Transverse colon (tissue), 4 donors: ENCODE data around the gene CAGE1. TPM values are rescaled to one million over a fixed set of nuclear protein-coding genes. Genes with fewer than 3 reads are reported as not detected.
"Not testable (repeated sequence)": the region's sequence is repeated elsewhere in the genome, so short reads cannot be mapped to it uniquely, and the experiment has no call there.

ENCODE experiments used
- DNase-seq: peaks from one replicate; pipeline ENCODE4 v3.0.0-alpha.2; 2019
- H3K27ac ChIP-seq, 4 donors: fragments of 200-600 bp; sonication (generic); 2 replicates each; pipeline ENCODE4 v1.5.1; 2016 to 2018; ENCODE audit warnings: inconsistent platforms in 4 of 4
- H3K27me3 ChIP-seq: fragments of 200-600 bp; sonication (generic); 2 replicates; pipeline ENCODE4 v1.5.1; 2017; ENCODE audit warnings: inconsistent platforms
- H3K36me3 ChIP-seq, 4 donors: fragments of 200-600 bp; sonication (generic); 2 replicates each; pipeline ENCODE4 v1.5.1; 2017 to 2019; ENCODE audit warnings: inconsistent platforms in 4 of 4
- H3K4me1 ChIP-seq, 4 donors: fragments of 200-600 bp; sonication (generic); 2 replicates each; pipeline ENCODE4 v1.5.1; 2017 to 2020; ENCODE audit warnings: inconsistent platforms in 4 of 4
- H3K4me3 ChIP-seq, 4 donors: fragments of 200-600 bp; sonication (generic); 1 replicate in 1 of 4; 2 replicates in 3 of 4; pipeline versions ENCODE4 v1.5.1 to v1.6.1; 2017 to 2019; ENCODE audit warnings: inconsistent platforms in 4 of 4
- H3K9me3 ChIP-seq, 2 donors: fragments of 200-600 bp; sonication (generic); 2 replicates each; pipeline ENCODE4 v1.5.1; 2017 to 2019; ENCODE audit warnings: inconsistent platforms in 2 of 2
- EP300 ChIP-seq: sonication (generic); formaldehyde crosslinking; IDR thresholded peaks from one replicate; pipeline ENCODE4 v1.6.1; 2017; ENCODE audit warnings: antibody characterized with exemption, low read depth
- POLR2A ChIP-seq: fragments of 450-650 bp; IDR thresholded peaks from one replicate; pipeline ENCODE4 v1.6.1; 2016; ENCODE audit warnings: antibody characterized with exemption, mild to moderate bottlenecking, moderate library complexity
- POLR2AphosphoS5 ChIP-seq, 3 donors: sonication (generic); formaldehyde crosslinking; IDR thresholded peaks; one replicate each; pipeline ENCODE4 v1.6.1; 2016; ENCODE audit warnings: antibody characterized with exemption in 3 of 3
- WGBS, 2 donors: methylation state at CpG; one replicate each; pipeline ENCODE4 v1.1.5; 2018; ENCODE audit warnings: low coverage in 1 of 2; 5-methylcytosine and 5-hydroxymethylcytosine counted together
- in situ Hi-C, 4 donors: fragments of 200-750 bp; cut with MboI; loops; one replicate each; pipeline versions ENCODE4 v1.15.0 to v1.15.1; 2017; ENCODE audit warnings: low sequenced_read_pairs in 3 of 4, low pct_ligation_motif_present in 1 of 4, low pct_unique_long_range_greater_than_20kb in 1 of 4
- intact Hi-C: fragments of 100-400 bp; cut with DNase I; formaldehyde crosslinking; loops from one replicate; pipeline ENCODE4 v1.15.1; 2023; ENCODE audit warnings: low total_unique reads
- total RNA-seq, 4 donors: library from RNA; depleted of rRNA; stranded (reverse); fragments of >200 nt; gene quantifications; one replicate each; pipeline ENCODE4 v1.1.0, GENCODE V29; 2016
- TF ChIP-seq, protein P1 (sequence below), 5 experiments: fragments of 200-600 bp in 3 of 5; fragments of 450-650 bp in 2 of 5; sonication (generic) in 3 of 5; IDR thresholded peaks; 1 replicate in 2 of 5; 2 replicates in 3 of 5; pipeline ENCODE4 v1.5.1; 2016 to 2017; ENCODE audit warnings: antibody characterized with exemption in 5 of 5, inconsistent platforms in 3 of 5, mild to moderate bottlenecking in 2 of 5, moderate library complexity in 1 of 5

The CAGE1 gene
- total RNA-seq, 4 donors from 2014 or later: not detected

DNA sequence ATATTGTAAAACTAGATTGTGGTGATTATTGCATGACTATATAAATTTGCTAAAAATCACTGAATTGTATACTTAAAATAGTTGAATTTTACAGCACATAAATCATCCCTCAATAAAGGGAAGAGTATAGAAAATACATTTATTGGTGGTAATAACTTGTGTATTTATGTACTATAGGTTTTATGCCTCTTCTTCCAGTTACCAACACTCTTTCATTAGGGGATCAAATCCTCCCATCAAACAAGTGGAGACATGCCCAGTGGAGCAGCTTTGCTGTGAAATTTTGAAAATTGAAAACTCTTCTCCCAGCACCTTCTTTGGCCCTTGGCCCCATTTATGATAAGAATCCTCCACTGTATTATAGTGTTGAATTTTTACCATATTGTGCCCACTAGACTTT lies 66.5 kb downstream of the CAGE1 start:
- intact Hi-C loops: no loop called here
- no peaks in the 10 kb centered on the region for H3K9me3 ChIP-seq

DNA sequence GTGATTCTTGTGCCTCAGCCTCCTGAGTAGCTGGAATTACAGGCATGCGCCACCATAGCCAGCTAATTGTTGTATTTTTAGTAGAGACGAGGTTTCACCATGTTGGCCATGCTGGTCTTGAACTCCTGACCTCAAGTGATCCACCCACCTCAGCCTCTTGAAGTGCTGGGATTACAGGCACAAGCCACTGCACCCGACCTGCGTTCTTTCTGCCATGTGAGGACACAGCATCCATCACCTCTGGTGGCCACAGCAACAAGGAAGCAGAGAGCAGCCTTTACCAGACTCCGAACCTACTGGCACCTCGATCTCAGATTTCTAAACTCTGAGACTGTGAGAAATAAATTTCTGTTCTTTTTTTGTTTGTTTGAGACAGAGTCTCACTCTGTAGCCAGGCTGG lies 67.7 kb downstream of the CAGE1 start:
- intact Hi-C loops, H3K4me1 ChIP-seq, DNase-seq, H3K4me3 ChIP-seq, H3K27ac ChIP-seq, H3K36me3 ChIP-seq, H3K27me3 ChIP-seq, in situ Hi-C loops, H3K9me3 ChIP-seq: not testable (repeated sequence)
- WGBS, 2 donors: 84 to 89% methylated on average over 4 to 6 of the region's 6 CpGs

More for the DNA sequence above, 66.5 kb downstream of the CAGE1 start:
- TF ChIP-seq, protein P1, sequence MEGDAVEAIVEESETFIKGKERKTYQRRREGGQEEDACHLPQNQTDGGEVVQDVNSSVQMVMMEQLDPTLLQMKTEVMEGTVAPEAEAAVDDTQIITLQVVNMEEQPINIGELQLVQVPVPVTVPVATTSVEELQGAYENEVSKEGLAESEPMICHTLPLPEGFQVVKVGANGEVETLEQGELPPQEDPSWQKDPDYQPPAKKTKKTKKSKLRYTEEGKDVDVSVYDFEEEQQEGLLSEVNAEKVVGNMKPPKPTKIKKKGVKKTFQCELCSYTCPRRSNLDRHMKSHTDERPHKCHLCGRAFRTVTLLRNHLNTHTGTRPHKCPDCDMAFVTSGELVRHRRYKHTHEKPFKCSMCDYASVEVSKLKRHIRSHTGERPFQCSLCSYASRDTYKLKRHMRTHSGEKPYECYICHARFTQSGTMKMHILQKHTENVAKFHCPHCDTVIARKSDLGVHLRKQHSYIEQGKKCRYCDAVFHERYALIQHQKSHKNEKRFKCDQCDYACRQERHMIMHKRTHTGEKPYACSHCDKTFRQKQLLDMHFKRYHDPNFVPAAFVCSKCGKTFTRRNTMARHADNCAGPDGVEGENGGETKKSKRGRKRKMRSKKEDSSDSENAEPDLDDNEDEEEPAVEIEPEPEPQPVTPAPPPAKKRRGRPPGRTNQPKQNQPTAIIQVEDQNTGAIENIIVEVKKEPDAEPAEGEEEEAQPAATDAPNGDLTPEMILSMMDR (IDR thresholded peaks at IDR 0.05): no peak
- TF ChIP-seq POLR2A (no peak), EP300 (no peak), POLR2AphosphoS5 (IDR thresholded peaks at IDR 0.05) (no peak)
- Histone ChIP-seq H3K27ac (no peak overlapping the region), H3K4me1 (no peaks in the 10 kb centered on the region), H3K36me3 (no peaks in the 10 kb centered on the region), H3K4me3 (no peak overlapping the region), H3K27me3 (no peaks in the 10 kb centered on the region)
- DNase-seq: no peak
- in situ Hi-C loops: no loop called here

DNA sequence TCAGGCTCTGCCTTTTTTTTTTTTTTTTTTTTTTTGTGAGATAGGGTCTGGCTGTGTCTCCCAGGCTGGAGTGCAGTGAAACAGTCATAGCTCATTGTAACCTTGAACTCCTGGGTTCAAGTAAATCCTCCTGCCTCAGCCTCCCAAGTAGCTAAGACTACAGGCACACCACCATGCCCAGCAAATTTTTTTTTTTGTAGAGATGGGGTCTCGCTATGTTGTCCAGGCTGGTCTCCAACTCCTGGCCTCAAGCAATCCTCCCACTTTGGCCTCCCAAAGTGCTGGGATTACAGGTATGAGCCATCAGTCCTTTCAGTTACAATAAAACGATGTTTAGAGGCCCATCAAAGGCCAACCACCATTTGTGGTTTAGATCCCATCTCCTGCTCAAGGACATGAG lies 70.1 kb downstream of the CAGE1 start:
- H3K27me3 ChIP-seq, H3K4me3 ChIP-seq, intact Hi-C loops, H3K27ac ChIP-seq, DNase-seq, H3K4me1 ChIP-seq, H3K9me3 ChIP-seq, H3K36me3 ChIP-seq, in situ Hi-C loops: not testable (repeated sequence)
- 81 to 100% methylated on average over 1 to 2 of the region's 2 CpGs for WGBS, 2 donors

DNA sequence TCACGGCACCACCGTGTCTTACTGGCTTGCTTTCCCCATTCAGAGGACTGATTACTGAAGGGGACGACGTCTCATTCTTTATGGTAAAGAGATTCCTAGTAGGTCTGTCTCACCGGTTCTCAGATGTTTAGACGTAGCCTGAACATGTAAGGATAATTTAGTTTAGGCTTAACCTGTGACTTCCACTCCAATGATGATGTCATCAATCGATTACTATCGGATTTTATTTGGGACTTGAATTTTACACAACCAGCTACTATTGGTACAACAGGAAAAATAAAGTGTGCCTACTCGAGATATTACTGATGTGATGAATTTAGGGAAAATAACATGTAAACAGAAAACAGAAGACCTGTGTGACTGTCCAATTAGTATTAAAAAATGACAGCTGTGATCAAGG lies 72.0 kb downstream of the CAGE1 start:
- Histone ChIP-seq H3K27me3 (no peaks in the 10 kb centered on the region), H3K27ac (no peak overlapping the region), H3K4me3 (no peak overlapping the region), H3K36me3 (no peaks in the 10 kb centered on the region), H3K4me1 (peaks cover 0 to 5% (median 0%) of the 10 kb centered on the region in 4 donors), H3K9me3 (no peaks in the 10 kb centered on the region)
- intact Hi-C loops (no loop called here), in situ Hi-C loops (no loop called here)
- TF ChIP-seq, protein P1 (IDR thresholded peaks at IDR 0.05): no peak
- TF ChIP-seq EP300 (no peak), POLR2AphosphoS5 (IDR thresholded peaks at IDR 0.05) (no peak), POLR2A (no peak)
- DNase-seq: no peak
- WGBS, 2 donors: 91% methylated on average over 5 to 9 of the region's 9 CpGs

DNA sequence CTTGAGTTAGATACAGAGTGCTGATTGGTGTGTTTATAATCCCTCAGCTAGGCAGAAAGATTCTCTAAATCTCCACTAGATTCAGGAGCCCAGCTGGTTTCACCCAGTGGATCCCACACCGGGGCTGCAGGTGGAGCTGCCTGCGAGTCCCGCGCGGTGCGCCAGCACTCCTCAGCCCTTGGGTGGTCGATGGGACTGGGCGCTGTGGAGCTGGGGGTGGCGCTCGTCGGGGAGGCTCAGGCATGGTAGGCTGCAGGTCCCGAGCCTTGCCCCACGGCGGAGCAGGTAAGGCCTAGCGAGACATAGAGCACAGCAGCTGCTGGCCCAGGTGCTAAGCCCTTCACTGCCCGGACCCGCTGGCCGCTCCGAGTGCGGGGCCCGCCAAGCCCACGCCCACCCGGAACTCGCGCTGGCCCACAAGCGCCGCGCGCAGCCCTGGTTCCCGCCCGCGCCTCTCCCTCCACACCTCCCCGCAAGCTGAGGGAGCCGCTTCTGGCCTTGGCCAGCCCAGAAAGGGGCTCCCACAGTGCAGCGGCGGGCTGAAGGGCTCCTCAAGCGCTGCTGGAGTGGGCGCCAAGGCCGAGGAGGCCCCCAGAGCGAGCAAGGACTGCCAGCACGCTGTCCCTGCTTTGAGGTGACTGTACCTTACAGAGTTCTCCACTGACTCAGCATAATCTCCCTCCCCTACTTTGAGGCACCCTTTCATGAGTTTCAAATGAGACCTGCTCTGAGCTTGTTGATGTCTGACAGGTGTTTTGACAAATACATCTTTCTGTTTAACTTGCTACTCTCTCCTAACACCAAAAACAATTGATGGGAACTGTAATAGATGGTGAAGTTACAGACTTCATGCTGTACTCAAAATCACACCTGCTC lies 72.6 kb downstream of the CAGE1 start:
- Histone ChIP-seq H3K27ac (no peak overlapping the region), H3K36me3 (no peaks in the 10 kb centered on the region), H3K4me1 (peaks cover 0 to 9% (median 4%) of the 10 kb centered on the region in 4 donors), H3K27me3 (no peaks in the 10 kb centered on the region), H3K9me3 (no peaks in the 10 kb centered on the region), H3K4me3 (no peak overlapping the region)
- intact Hi-C loops: no loop called here
- TF ChIP-seq, protein P1 (IDR thresholded peaks at IDR 0.05): no peak
- no peak for TF ChIP-seq POLR2A
- TF ChIP-seq POLR2AphosphoS5 (IDR thresholded peaks at IDR 0.05): no peak
- no peak for TF ChIP-seq EP300
- no peak for DNase-seq
- 96% methylated on average over 39 of the region's 41 CpGs; no CpG with 5 or more reads in 1 of the 2 donors for WGBS, 2 donors
- in situ Hi-C loops: no loop called here
